ENCODE results near the gene HMGCL.
"Not testable (repeated sequence)": the region's sequence is repeated elsewhere in the genome, so short reads cannot be mapped to it uniquely, and the experiment has no call there.

The HMGCL gene

GRCh38 chr1:23836037-23836436, 10.8 kb upstream of the HMGCL start:
- Histone ChIP-seq H3K36me3 (ENCODE audit: insufficient read depth) (no peaks in the 10 kb centered on the region), H3K27me3 (ENCODE audit: insufficient read depth, low read depth) (no peaks in the 10 kb centered on the region; the same call in 1 of the 2 replicates), H2AFZ (ENCODE audit: low read depth) (no peak overlapping the region), H3K4me2 (no peak overlapping the region), H3K79me2 (ENCODE audit: insufficient read depth, low read depth) (no peaks in the 10 kb centered on the region), H3K27ac (no peak overlapping the region), H3K4me3 (IDR thresholded peaks at IDR 0.05; ENCODE audit: insufficient read depth, low read depth, low read length) (no peak overlapping the region), H4K20me1 (ENCODE audit: insufficient read depth) (no peaks in the 10 kb centered on the region), H3K9ac (no peak overlapping the region), H3K4me1 (ENCODE audit: low read depth, poor library complexity, severe bottlenecking) (peaks cover 4% of the 10 kb centered on the region)
- TF ChIP-seq, protein P1, sequence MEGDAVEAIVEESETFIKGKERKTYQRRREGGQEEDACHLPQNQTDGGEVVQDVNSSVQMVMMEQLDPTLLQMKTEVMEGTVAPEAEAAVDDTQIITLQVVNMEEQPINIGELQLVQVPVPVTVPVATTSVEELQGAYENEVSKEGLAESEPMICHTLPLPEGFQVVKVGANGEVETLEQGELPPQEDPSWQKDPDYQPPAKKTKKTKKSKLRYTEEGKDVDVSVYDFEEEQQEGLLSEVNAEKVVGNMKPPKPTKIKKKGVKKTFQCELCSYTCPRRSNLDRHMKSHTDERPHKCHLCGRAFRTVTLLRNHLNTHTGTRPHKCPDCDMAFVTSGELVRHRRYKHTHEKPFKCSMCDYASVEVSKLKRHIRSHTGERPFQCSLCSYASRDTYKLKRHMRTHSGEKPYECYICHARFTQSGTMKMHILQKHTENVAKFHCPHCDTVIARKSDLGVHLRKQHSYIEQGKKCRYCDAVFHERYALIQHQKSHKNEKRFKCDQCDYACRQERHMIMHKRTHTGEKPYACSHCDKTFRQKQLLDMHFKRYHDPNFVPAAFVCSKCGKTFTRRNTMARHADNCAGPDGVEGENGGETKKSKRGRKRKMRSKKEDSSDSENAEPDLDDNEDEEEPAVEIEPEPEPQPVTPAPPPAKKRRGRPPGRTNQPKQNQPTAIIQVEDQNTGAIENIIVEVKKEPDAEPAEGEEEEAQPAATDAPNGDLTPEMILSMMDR (conservative IDR thresholded peaks at IDR 0.05; ENCODE audit: low read depth, low read length) = no peak

DNA sequence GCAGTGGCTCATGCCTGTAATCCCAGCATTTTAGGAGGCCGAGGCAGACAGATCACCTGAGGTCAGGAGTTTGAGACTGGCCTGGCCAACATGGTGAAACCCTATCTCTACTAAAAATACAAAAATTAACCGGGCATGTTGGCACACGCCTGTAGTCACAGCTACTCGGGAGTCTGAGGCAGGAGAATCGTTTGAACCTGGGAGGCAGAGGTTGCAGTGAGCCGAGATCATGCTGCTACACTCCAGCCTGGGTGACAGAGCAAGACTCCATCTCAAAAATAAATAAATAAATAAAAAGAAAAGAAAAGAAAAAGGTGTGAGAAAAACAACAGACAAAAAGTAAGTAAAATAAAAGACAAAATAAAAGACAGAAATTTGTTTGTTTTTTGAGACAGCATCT, 8.9 kb upstream of the HMGCL start:
- not testable (repeated sequence) for H3K9ac ChIP-seq; H3K4me1 ChIP-seq (ENCODE audit: low read depth, poor library complexity, severe bottlenecking); H4K20me1 ChIP-seq (ENCODE audit: insufficient read depth); H3K4me2 ChIP-seq; H2AFZ ChIP-seq (ENCODE audit: low read depth); H3K79me2 ChIP-seq (ENCODE audit: insufficient read depth, low read depth); H3K27ac ChIP-seq; H3K36me3 ChIP-seq (ENCODE audit: insufficient read depth); H3K4me3 ChIP-seq (IDR thresholded peaks at IDR 0.05; ENCODE audit: insufficient read depth, low read depth, low read length); H3K27me3 ChIP-seq (ENCODE audit: insufficient read depth, low read depth)

GRCh38 chr1:23827717-23828116, 2.5 kb upstream of the HMGCL start:
- Histone ChIP-seq H3K4me1 (ENCODE audit: low read depth, poor library complexity, severe bottlenecking) (peaks cover 12% of the 10 kb centered on the region), H3K9ac (no peak overlapping the region), H2AFZ (ENCODE audit: low read depth) (no peak overlapping the region), H3K79me2 (ENCODE audit: insufficient read depth, low read depth) (no peaks in the 10 kb centered on the region), H3K27ac (no peak overlapping the region), H4K20me1 (ENCODE audit: insufficient read depth) (no peaks in the 10 kb centered on the region), H3K27me3 (ENCODE audit: insufficient read depth, low read depth) (no peaks in the 10 kb centered on the region), H3K4me2 (no peak overlapping the region), H3K36me3 (ENCODE audit: insufficient read depth) (no peaks in the 10 kb centered on the region), H3K4me3 (IDR thresholded peaks at IDR 0.05; ENCODE audit: insufficient read depth, low read depth, low read length) (no peak overlapping the region)
- TF ChIP-seq, protein P1 (conservative IDR thresholded peaks at IDR 0.05; ENCODE audit: low read depth, low read length) = no peak

- not testable (repeated sequence) for H3K36me3 ChIP-seq (ENCODE audit: insufficient read depth); H3K4me3 ChIP-seq (IDR thresholded peaks at IDR 0.05; ENCODE audit: insufficient read depth, low read depth, low read length); H3K79me2 ChIP-seq (ENCODE audit: insufficient read depth, low read depth); H3K27me3 ChIP-seq (ENCODE audit: insufficient read depth, low read depth); H3K27ac ChIP-seq; H4K20me1 ChIP-seq (ENCODE audit: insufficient read depth); H3K9ac ChIP-seq
- Histone ChIP-seq H3K4me2 (peak overlapping the region; percentile 91; the same call in 1 of the 2 replicates), H3K4me1 (ENCODE audit: low read depth, poor library complexity, severe bottlenecking) (peaks cover 12% of the 10 kb centered on the region), H2AFZ (ENCODE audit: low read depth) (peak overlapping the region; percentile 92; the same call in 1 of the 2 replicates)
Measured at GRCh38 chr1:23826590-23826989, 1.4 kb upstream of the HMGCL start.

DNA sequence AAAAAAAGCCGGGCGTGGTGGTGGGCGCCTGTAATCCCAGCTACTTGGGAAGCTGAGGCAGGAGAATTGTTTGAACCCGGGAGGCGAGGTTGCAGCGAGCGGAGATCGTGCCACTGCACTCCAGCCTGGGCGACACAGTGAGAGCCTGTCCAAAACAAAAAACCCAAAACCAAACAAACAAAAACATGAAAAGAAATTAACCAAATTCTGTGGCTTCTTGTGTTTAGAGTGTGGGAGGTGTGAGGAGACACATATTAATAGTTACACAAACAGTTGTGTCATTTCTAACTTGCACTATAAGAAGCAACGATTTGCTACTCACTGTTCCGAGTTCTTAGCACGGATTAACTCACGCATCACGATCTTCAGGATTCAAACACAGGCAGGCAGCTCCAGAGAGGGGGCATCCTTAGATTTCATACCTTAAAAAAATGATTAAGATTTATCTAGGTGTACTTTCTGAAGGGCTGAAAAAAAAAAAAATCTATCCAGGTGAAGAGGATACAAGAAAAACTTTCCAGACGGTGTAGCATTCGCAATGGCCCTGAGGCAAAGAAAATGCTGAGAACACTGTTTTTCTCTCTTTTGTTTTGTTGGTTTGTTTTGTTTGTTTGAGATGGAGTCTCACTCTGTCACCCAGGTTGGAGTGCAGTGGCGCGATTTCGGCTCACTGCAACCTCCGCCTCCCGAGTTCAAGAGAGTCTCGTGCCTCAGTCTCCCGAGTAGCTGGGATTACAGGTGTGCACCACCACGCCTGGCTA, 713 bp upstream of the HMGCL start:
- Histone ChIP-seq H3K36me3 (ENCODE audit: insufficient read depth) (no peaks in the 10 kb centered on the region), H3K4me2 (peak overlapping the region; percentile 91), H3K4me1 (ENCODE audit: low read depth, poor library complexity, severe bottlenecking) (peaks cover 12% of the 10 kb centered on the region), H2AFZ (ENCODE audit: low read depth) (peak overlapping the region; percentile 92), H3K9ac (peak overlapping the region; percentile 79; the same call in 1 of the 2 replicates), H3K27ac (no peak overlapping the region), H3K27me3 (ENCODE audit: insufficient read depth, low read depth) (no peaks in the 10 kb centered on the region), H3K79me2 (ENCODE audit: insufficient read depth, low read depth) (no peaks in the 10 kb centered on the region), H4K20me1 (ENCODE audit: insufficient read depth) (no peaks in the 10 kb centered on the region), H3K4me3 (IDR thresholded peaks at IDR 0.05; ENCODE audit: insufficient read depth, low read depth, low read length) (no peak overlapping the region)
- TF ChIP-seq, protein P1 (conservative IDR thresholded peaks at IDR 0.05; ENCODE audit: low read depth, low read length) = no peak

All from KMS-11 (cell line).